ENCODE results near the gene DNMBP. TPM values are rescaled to one million over a fixed set of nuclear protein-coding genes. Genes with fewer than 3 reads are reported as not detected.

The DNMBP gene
- total and polyA plus RNA-seq, 2 experiments from 2014 or later = 13.4 to 31.2 TPM

DNA sequence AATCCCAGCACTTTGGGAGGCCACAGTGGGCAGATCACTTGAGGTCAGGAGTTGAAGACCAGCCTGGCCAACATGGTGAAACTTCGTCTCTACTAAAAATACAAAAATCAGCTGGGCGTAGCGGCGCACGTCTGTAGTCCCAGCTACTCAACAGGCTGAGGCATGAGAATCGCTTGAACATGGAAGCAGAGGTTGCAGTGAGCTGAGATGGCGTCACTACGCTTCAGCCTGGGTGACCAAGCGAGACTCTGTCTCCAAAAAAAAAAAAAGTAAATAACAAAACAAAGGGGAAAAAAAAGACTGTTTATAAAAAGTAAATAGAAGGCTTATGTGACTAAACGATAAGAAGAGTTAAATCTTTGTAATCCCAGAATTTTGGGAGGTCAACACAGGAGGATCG, 15.0 kb upstream of the DNMBP start:
- DNase-seq (ENCODE audit: low spot score) (no peak), ATAC-seq (no peak)
- Histone ChIP-seq H4K20me1 (replicated peaks; ENCODE audit: insufficient read depth) (no peaks in the 10 kb centered on the region), H3K36me3 (ENCODE audit: insufficient read depth) (no peaks in the 10 kb centered on the region; the same call in 1 of the 2 replicates), H3K9me2 (ENCODE audit: insufficient read depth) (no peaks in the 10 kb centered on the region), H3K4me3 (no peak overlapping the region), H3K27ac (ENCODE audit: low read depth) (no peak overlapping the region), H3K79me2 (replicated peaks; ENCODE audit: insufficient read depth) (no peaks in the 10 kb centered on the region), H3K4me1 (ENCODE audit: insufficient read depth) (peaks cover 8% of the 10 kb centered on the region; the same call in 1 of the 2 replicates), H3F3A (replicated peaks; ENCODE audit: low read depth) (no peaks in the 10 kb centered on the region), H2AFZ (peak overlapping the region; percentile 87; the same call in 1 of the 2 replicates), H3K4me2 (no peak overlapping the region), H3K27me3 (ENCODE audit: insufficient read depth) (no peaks in the 10 kb centered on the region)
- no peak overlapping the region for H3K4me3 Mint-ChIP-seq
- TF ChIP-seq STAT1 (IDR thresholded peaks at IDR 0.05; ENCODE audit: unreplicated experiment) (no peak), JUNB (IDR thresholded peaks at IDR 0.05; ENCODE audit: unreplicated experiment) (no peak), EZH2 (IDR thresholded peaks at IDR 0.05; ENCODE audit: low read depth, unreplicated experiment) (no peak), ZNF331 (CRISPR knock-in tag; IDR thresholded peaks at IDR 0.05; ENCODE audit: low read depth) (no peak), CREB1 (CRISPR knock-in tag; IDR thresholded peaks at IDR 0.05; ENCODE audit: low read depth) (no peak)
- H3K27ac Mint-ChIP-seq = no peak overlapping the region
- no peaks in the 10 kb centered on the region for H3K27me3 Mint-ChIP-seq (ENCODE audit: insufficient read depth, low read depth, poor library complexity)
- peaks cover 11% of the 10 kb centered on the region; the same call in 2 of the 3 replicates for H3K4me1 Mint-ChIP-seq
- H3K36me3 Mint-ChIP-seq (ENCODE audit: low read depth) = peaks cover 17% of the 10 kb centered on the region
- H3K9me3 Mint-ChIP-seq = peaks cover 33% of the 10 kb centered on the region

GRCh38 chr10:100022403-100022802, 12.7 kb upstream of the DNMBP start:
- Mint-ChIP-seq H3K27ac (no peak overlapping the region), H3K27me3 (ENCODE audit: insufficient read depth, low read depth, poor library complexity) (no peaks in the 10 kb centered on the region), H3K4me1 (peaks cover 13% of the 10 kb centered on the region; the same call in 2 of the 3 replicates), H3K4me3 (no peak overlapping the region), H3K9me3 (peaks cover 14% of the 10 kb centered on the region), H3K36me3 (ENCODE audit: low read depth) (peaks cover 4% of the 10 kb centered on the region; the same call in 1 of the 3 replicates)
- Histone ChIP-seq H3K4me1 (ENCODE audit: insufficient read depth) (peaks cover 8% of the 10 kb centered on the region; the same call in 1 of the 2 replicates), H3K9me2 (ENCODE audit: insufficient read depth) (no peaks in the 10 kb centered on the region), H3K79me2 (replicated peaks; ENCODE audit: insufficient read depth) (no peaks in the 10 kb centered on the region), H4K20me1 (replicated peaks; ENCODE audit: insufficient read depth) (no peaks in the 10 kb centered on the region), H3K36me3 (ENCODE audit: insufficient read depth) (no peaks in the 10 kb centered on the region), H3K4me2 (no peak overlapping the region), H3K4me3 (no peak overlapping the region), H3F3A (replicated peaks; ENCODE audit: low read depth) (no peaks in the 10 kb centered on the region), H3K27ac (ENCODE audit: low read depth) (no peak overlapping the region), H2AFZ (no peak overlapping the region), H3K27me3 (ENCODE audit: insufficient read depth) (no peaks in the 10 kb centered on the region)
- DNase-seq (ENCODE audit: low spot score) = no peak
- ATAC-seq = no peak
- TF ChIP-seq EZH2 (IDR thresholded peaks at IDR 0.05; ENCODE audit: low read depth, unreplicated experiment) (no peak), ZNF114 (CRISPR knock-in tag; IDR thresholded peaks at IDR 0.05) (no peak), NANOG (IDR thresholded peaks at IDR 0.05; ENCODE audit: borderline replicate concordance) (no peak), ETS1 (IDR thresholded peaks at IDR 0.05) (no peak), CREB1 (CRISPR knock-in tag; IDR thresholded peaks at IDR 0.05; ENCODE audit: low read depth) (no peak), JUNB (IDR thresholded peaks at IDR 0.05; ENCODE audit: unreplicated experiment) (no peak), POLR2AphosphoS5 (IDR thresholded peaks at IDR 0.05; ENCODE audit: low read depth) (no peak), ZNF331 (CRISPR knock-in tag; IDR thresholded peaks at IDR 0.05; ENCODE audit: low read depth) (no peak)
- TF ChIP-seq, protein P1, sequence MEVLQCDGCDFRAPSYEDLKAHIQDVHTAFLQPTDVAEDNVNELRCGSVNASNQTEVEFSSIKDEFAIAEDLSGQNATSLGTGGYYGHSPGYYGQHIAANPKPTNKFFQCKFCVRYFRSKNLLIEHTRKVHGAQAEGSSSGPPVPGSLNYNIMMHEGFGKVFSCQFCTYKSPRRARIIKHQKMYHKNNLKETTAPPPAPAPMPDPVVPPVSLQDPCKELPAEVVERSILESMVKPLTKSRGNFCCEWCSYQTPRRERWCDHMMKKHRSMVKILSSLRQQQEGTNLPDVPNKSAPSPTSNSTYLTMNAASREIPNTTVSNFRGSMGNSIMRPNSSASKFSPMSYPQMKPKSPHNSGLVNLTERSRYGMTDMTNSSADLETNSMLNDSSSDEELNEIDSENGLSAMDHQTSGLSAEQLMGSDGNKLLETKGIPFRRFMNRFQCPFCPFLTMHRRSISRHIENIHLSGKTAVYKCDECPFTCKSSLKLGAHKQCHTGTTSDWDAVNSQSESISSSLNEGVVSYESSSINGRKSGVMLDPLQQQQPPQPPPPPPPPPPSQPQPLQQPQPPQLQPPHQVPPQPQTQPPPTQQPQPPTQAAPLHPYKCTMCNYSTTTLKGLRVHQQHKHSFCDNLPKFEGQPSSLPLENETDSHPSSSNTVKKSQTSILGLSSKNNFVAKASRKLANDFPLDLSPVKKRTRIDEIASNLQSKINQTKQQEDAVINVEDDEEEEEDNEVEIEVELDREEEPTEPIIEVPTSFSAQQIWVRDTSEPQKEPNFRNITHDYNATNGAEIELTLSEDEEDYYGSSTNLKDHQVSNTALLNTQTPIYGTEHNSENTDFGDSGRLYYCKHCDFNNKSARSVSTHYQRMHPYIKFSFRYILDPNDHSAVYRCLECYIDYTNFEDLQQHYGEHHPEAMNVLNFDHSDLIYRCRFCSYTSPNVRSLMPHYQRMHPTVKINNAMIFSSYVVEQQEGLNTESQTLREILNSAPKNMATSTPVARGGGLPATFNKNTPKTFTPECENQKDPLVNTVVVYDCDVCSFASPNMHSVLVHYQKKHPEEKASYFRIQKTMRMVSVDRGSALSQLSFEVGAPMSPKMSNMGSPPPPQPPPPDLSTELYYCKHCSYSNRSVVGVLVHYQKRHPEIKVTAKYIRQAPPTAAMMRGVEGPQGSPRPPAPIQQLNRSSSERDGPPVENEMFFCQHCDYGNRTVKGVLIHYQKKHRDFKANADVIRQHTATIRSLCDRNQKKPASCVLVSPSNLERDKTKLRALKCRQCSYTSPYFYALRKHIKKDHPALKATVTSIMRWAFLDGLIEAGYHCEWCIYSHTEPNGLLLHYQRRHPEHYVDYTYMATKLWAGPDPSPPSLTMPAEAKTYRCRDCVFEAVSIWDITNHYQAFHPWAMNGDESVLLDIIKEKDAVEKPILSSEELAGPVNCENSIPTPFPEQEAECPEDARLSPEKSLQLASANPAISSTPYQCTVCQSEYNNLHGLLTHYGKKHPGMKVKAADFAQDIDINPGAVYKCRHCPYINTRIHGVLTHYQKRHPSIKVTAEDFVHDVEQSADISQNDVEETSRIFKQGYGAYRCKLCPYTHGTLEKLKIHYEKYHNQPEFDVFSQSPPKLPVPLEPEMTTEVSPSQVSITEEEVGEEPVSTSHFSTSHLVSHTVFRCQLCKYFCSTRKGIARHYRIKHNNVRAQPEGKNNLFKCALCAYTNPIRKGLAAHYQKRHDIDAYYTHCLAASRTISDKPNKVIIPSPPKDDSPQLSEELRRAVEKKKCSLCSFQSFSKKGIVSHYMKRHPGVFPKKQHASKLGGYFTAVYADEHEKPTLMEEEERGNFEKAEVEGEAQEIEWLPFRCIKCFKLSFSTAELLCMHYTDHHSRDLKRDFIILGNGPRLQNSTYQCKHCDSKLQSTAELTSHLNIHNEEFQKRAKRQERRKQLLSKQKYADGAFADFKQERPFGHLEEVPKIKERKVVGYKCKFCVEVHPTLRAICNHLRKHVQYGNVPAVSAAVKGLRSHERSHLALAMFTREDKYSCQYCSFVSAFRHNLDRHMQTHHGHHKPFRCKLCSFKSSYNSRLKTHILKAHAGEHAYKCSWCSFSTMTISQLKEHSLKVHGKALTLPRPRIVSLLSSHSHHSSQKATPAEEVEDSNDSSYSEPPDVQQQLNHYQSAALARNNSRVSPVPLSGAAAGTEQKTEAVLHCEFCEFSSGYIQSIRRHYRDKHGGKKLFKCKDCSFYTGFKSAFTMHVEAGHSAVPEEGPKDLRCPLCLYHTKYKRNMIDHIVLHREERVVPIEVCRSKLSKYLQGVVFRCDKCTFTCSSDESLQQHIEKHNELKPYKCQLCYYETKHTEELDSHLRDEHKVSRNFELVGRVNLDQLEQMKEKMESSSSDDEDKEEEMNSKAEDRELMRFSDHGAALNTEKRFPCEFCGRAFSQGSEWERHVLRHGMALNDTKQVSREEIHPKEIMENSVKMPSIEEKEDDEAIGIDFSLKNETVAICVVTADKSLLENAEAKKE (CRISPR knock-in tag; IDR thresholded peaks at IDR 0.05) = no peak
- TF ChIP-seq, protein P2, sequence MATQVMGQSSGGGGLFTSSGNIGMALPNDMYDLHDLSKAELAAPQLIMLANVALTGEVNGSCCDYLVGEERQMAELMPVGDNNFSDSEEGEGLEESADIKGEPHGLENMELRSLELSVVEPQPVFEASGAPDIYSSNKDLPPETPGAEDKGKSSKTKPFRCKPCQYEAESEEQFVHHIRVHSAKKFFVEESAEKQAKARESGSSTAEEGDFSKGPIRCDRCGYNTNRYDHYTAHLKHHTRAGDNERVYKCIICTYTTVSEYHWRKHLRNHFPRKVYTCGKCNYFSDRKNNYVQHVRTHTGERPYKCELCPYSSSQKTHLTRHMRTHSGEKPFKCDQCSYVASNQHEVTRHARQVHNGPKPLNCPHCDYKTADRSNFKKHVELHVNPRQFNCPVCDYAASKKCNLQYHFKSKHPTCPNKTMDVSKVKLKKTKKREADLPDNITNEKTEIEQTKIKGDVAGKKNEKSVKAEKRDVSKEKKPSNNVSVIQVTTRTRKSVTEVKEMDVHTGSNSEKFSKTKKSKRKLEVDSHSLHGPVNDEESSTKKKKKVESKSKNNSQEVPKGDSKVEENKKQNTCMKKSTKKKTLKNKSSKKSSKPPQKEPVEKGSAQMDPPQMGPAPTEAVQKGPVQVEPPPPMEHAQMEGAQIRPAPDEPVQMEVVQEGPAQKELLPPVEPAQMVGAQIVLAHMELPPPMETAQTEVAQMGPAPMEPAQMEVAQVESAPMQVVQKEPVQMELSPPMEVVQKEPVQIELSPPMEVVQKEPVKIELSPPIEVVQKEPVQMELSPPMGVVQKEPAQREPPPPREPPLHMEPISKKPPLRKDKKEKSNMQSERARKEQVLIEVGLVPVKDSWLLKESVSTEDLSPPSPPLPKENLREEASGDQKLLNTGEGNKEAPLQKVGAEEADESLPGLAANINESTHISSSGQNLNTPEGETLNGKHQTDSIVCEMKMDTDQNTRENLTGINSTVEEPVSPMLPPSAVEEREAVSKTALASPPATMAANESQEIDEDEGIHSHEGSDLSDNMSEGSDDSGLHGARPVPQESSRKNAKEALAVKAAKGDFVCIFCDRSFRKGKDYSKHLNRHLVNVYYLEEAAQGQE (IDR thresholded peaks at IDR 0.05; ENCODE audit: unreplicated experiment) = no peak

All from GM23338 (cell line).